ENCODE data around the gene SPRED2.
A peak's percentile ranks its signal among the peaks of the same experiment; 100 is the strongest.

SPRED2 gene

GRCh38 chr2:65432227-65433190 lies at the start of gene SPRED2:
SPRED2 (minus strand) TSS chr2:65432599; CDS start chr2:65431987, 612 bp downstream.
- peak; percentile 81 for DNase-seq

- no peak for DNase-seq
Observed at GRCh38 chr2:65481961-65482360, 49.6 kb upstream of the SPRED2 start.

- DNase-seq: no peak
Observed at GRCh38 chr2:65479524-65479923, 47.1 kb upstream of the SPRED2 start.

- no peak for DNase-seq
Observed at GRCh38 chr2:65478498-65479135, 46.2 kb upstream of the SPRED2 start.

- DNase-seq: no peak
Observed at GRCh38 chr2:65477590-65477989, 45.2 kb upstream of the SPRED2 start.

GRCh38 chr2:65476778-65477177 lies 44.4 kb upstream of the SPRED2 start:
- DNase-seq: no peak

GRCh38 chr2:65475000-65475399 lies 42.6 kb upstream of the SPRED2 start:
- DNase-seq: no peak

GRCh38 chr2:65473045-65473444 lies 40.6 kb upstream of the SPRED2 start:
- no peak for DNase-seq

GRCh38 chr2:65471409-65471808 lies 39.0 kb upstream of the SPRED2 start:
- DNase-seq: no peak

GRCh38 chr2:65466551-65466950 lies 34.2 kb upstream of the SPRED2 start:
- no peak for DNase-seq

- DNase-seq: no peak
Observed at GRCh38 chr2:65465857-65466256, 33.5 kb upstream of the SPRED2 start.

GRCh38 chr2:65465124-65465523 lies 32.7 kb upstream of the SPRED2 start:
- DNase-seq: no peak

- DNase-seq: no peak
Observed at GRCh38 chr2:65464604-65465003, 32.2 kb upstream of the SPRED2 start.

GRCh38 chr2:65458999-65459398 lies 26.6 kb upstream of the SPRED2 start:
- DNase-seq: no peak

GRCh38 chr2:65456886-65457285 lies 24.5 kb upstream of the SPRED2 start:
- DNase-seq: no peak

GRCh38 chr2:65456064-65456463 lies 23.7 kb upstream of the SPRED2 start:
- no peak for DNase-seq

- no peak for DNase-seq
Observed at GRCh38 chr2:65453916-65454315, 21.5 kb upstream of the SPRED2 start.

GRCh38 chr2:65452150-65452895 lies 19.9 kb upstream of the SPRED2 start:
- no peak for DNase-seq

GRCh38 chr2:65450810-65451209 lies 18.4 kb upstream of the SPRED2 start:
- no peak for DNase-seq

- no peak for DNase-seq
Observed at GRCh38 chr2:65450393-65450792, 18.0 kb upstream of the SPRED2 start.

GRCh38 chr2:65443509-65444186 lies 11.2 kb upstream of the SPRED2 start:
- DNase-seq: no peak

- no peak for DNase-seq
Observed at GRCh38 chr2:65442420-65443020, 10.1 kb upstream of the SPRED2 start.
